Measurements from ENCODE around the gene PSME3IP1. TPM values are rescaled to one million over a fixed set of nuclear protein-coding genes. Genes with fewer than 3 reads are reported as not detected.

The PSME3IP1 gene
- total RNA-seq, 1 experiment from 2014 or later = 104 TPM

GRCh38 chr16:57141822-57142631, 43.8 kb downstream of the PSME3IP1 start (continued):
- TF ChIP-seq ATF3 (CRISPR knock-in tag; conservative IDR thresholded peaks at IDR 0.05) (no peak), E2F1 (CRISPR knock-in tag; IDR thresholded peaks at IDR 0.05) (no peak), MYBL2 (CRISPR knock-in tag; IDR thresholded peaks at IDR 0.05) (no peak)

- DNase-seq (ENCODE audit: low spot score) = no peak
- ATAC-seq = no peak
- no peak overlapping the region for H3K4me3 Mint-ChIP-seq
- ChIA-PET CTCF (interaction anchor here (1.1 kb wide), 1 partner anchor 57 kb away, joined by 6 read pairs; no protein-coding TSS in a partner anchor), POLR2A (interaction anchor here (0.6 kb wide), 2 partner anchors 20 to 125 kb away, joined by 3 to 6 read pairs; no protein-coding TSS in a partner anchor)
- no peaks in the 10 kb centered on the region for H3K27me3 Mint-ChIP-seq (ENCODE audit: low read depth)
- peaks cover 15% of the 10 kb centered on the region for H3K4me1 Mint-ChIP-seq
- no peaks in the 10 kb centered on the region for H3K9me3 Mint-ChIP-seq
- no peaks in the 10 kb centered on the region for H3K36me3 Mint-ChIP-seq
- H3K27ac Mint-ChIP-seq = no peak overlapping the region
- no peak for TF ChIP-seq CDX4 (CRISPR knock-in tag; IDR thresholded peaks at IDR 0.05; ENCODE audit: borderline replicate concordance)
- no peak for TF ChIP-seq ZSCAN18 (CRISPR knock-in tag; IDR thresholded peaks at IDR 0.05)
- no peak for TF ChIP-seq NFATC4 (CRISPR knock-in tag; IDR thresholded peaks at IDR 0.05)
- no peak for TF ChIP-seq ZNF512 (CRISPR knock-in tag; IDR thresholded peaks at IDR 0.05; ENCODE audit: borderline replicate concordance)
- no peak for TF ChIP-seq ZNF532 (CRISPR knock-in tag; IDR thresholded peaks at IDR 0.05; ENCODE audit: borderline replicate concordance)
- no peak for TF ChIP-seq ZNF396 (CRISPR knock-in tag; IDR thresholded peaks at IDR 0.05; ENCODE audit: borderline replicate concordance)
- TF ChIP-seq SOX15 (CRISPR knock-in tag; IDR thresholded peaks at IDR 0.05) = no peak
- TF ChIP-seq JAZF1 (CRISPR knock-in tag; IDR thresholded peaks at IDR 0.05) = no peak
- no peak for TF ChIP-seq CTCF (IDR thresholded peaks at IDR 0.05)
- TF ChIP-seq PREB (CRISPR knock-in tag; IDR thresholded peaks at IDR 0.05; ENCODE audit: borderline replicate concordance) = no peak
- no peak for TF ChIP-seq PRDM15 (CRISPR knock-in tag; IDR thresholded peaks at IDR 0.05)
- TF ChIP-seq TEAD4 (CRISPR knock-in tag; IDR thresholded peaks at IDR 0.05) = no peak
Observed at GRCh38 chr16:57140931-57141668, 44.7 kb downstream of the PSME3IP1 start.
